Measurements from ENCODE around the gene DSE.

The DSE gene

DNA sequence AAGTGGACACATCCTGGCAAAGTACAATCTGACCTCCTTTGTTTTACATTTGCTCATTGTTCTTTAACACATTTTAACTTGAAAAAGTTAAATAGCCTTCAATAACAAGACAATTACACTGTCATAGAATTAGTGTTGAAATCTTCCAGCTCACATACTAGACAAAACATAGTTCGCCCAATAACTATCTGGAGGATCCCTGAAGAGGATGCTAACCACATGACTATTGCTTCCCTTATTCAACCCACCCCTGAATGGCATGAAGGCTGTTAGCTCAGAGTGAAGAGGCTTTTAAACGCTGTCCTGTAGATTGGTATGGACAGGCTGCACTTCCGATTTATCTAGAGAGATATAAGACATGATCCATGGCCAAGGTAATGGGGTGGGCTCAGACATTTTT, 15.0 kb upstream of the DSE start:
- no peaks in the 10 kb centered on the region for H3K27me3 Mint-ChIP-seq (ENCODE audit: low read depth)
- H3K4me3 Mint-ChIP-seq = no peak overlapping the region
- no peaks in the 10 kb centered on the region for H3K9me3 Mint-ChIP-seq
- no peaks in the 10 kb centered on the region for H3K36me3 Mint-ChIP-seq (ENCODE audit: low read depth)
- peaks cover 5% of the 10 kb centered on the region for H3K4me1 Mint-ChIP-seq
- H3K27ac Mint-ChIP-seq = no peak overlapping the region
- no peak for TF ChIP-seq CTCF (IDR thresholded peaks at IDR 0.05; ENCODE audit: unreplicated experiment in 3 of 3)

DNA sequence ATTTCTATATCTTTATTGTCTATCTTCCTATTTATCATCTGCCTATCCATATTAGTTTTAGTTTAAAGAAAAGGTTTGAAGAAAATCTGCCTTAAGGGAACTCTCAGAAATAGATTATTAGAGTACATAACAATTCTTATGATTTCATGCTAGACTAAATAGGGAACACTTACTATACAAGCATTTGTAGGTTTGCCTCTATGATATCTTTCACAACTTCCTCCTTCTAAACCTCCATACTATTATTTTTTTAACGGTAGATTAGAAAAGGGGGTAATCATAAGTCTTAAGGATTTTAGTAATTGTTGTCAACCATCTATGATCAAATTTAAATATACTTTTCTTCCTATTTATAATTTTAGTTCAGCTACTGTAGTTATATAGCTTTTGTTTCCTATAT, 11.6 kb upstream of the DSE start:
- H3K4me3 Mint-ChIP-seq = no peak overlapping the region
- no peaks in the 10 kb centered on the region for H3K36me3 Mint-ChIP-seq (ENCODE audit: low read depth)
- no peaks in the 10 kb centered on the region for H3K27me3 Mint-ChIP-seq (ENCODE audit: low read depth)
- peaks cover 5% of the 10 kb centered on the region for H3K4me1 Mint-ChIP-seq
- no peak for TF ChIP-seq CTCF (IDR thresholded peaks at IDR 0.05; ENCODE audit: unreplicated experiment in 3 of 3)
- H3K9me3 Mint-ChIP-seq = no peaks in the 10 kb centered on the region
- no peak overlapping the region for H3K27ac Mint-ChIP-seq

- H3K36me3 Mint-ChIP-seq (ENCODE audit: low read depth) = no peaks in the 10 kb centered on the region
- H3K4me3 Mint-ChIP-seq = no peak overlapping the region
- no peaks in the 10 kb centered on the region for H3K9me3 Mint-ChIP-seq
- no peaks in the 10 kb centered on the region for H3K27me3 Mint-ChIP-seq (ENCODE audit: low read depth)
- TF ChIP-seq CTCF (IDR thresholded peaks at IDR 0.05; ENCODE audit: unreplicated experiment in 3 of 3) = no peak
- H3K27ac Mint-ChIP-seq = no peak overlapping the region
- H3K4me1 Mint-ChIP-seq = peaks cover 5% of the 10 kb centered on the region
These were observed 10.9 kb upstream of the DSE start for GRCh38 chr6:116359835-116360234.

GRCh38 chr6:116362276-116362675, 8.5 kb upstream of the DSE start:
- H3K4me3 Mint-ChIP-seq = no peak overlapping the region
- peaks cover 5% of the 10 kb centered on the region for H3K4me1 Mint-ChIP-seq
- H3K27me3 Mint-ChIP-seq (ENCODE audit: low read depth) = no peaks in the 10 kb centered on the region
- H3K36me3 Mint-ChIP-seq (ENCODE audit: low read depth) = no peaks in the 10 kb centered on the region
- no peak overlapping the region for H3K27ac Mint-ChIP-seq
- TF ChIP-seq CTCF (IDR thresholded peaks at IDR 0.05; ENCODE audit: unreplicated experiment in 3 of 3) = no peak
- H3K9me3 Mint-ChIP-seq = no peaks in the 10 kb centered on the region

- Mint-ChIP-seq H3K36me3 (ENCODE audit: low read depth) (no peaks in the 10 kb centered on the region), H3K9me3 (no peaks in the 10 kb centered on the region), H3K4me3 (no peak overlapping the region), H3K27me3 (ENCODE audit: low read depth) (no peaks in the 10 kb centered on the region), H3K4me1 (no peaks in the 10 kb centered on the region), H3K27ac (peak overlapping the region in 2 of 3 experiments; percentile 14 to 52)
- TF ChIP-seq CTCF (IDR thresholded peaks at IDR 0.05; ENCODE audit: unreplicated experiment in 3 of 3) = no peak
These were observed 7.0 kb upstream of the DSE start for GRCh38 chr6:116363759-116364158.

GRCh38 chr6:116364321-116364720, 6.4 kb upstream of the DSE start:
- Mint-ChIP-seq H3K9me3 (no peaks in the 10 kb centered on the region), H3K27ac (peak overlapping the region in 2 of 3 experiments; percentile 52 to 84)

More at GRCh38 chr6:116364321-116364720, 6.4 kb upstream of the DSE start:
- Mint-ChIP-seq H3K4me3 (no peak overlapping the region), H3K4me1 (no peaks in the 10 kb centered on the region), H3K27me3 (ENCODE audit: low read depth) (no peaks in the 10 kb centered on the region), H3K36me3 (ENCODE audit: low read depth) (no peaks in the 10 kb centered on the region)
- TF ChIP-seq CTCF (IDR thresholded peaks at IDR 0.05; ENCODE audit: unreplicated experiment in 3 of 3) = no peak

Data from nephron (organoid).